ENCODE results near the gene RNF39. TPM values are rescaled to one million over a fixed set of nuclear protein-coding genes. Genes with fewer than 3 reads are reported as not detected.

RNF39 gene
- total and polyA plus RNA-seq, 4 donors, result 1.0 to 2.3 (median 1.3) TPM; not detected in 1

DNA sequence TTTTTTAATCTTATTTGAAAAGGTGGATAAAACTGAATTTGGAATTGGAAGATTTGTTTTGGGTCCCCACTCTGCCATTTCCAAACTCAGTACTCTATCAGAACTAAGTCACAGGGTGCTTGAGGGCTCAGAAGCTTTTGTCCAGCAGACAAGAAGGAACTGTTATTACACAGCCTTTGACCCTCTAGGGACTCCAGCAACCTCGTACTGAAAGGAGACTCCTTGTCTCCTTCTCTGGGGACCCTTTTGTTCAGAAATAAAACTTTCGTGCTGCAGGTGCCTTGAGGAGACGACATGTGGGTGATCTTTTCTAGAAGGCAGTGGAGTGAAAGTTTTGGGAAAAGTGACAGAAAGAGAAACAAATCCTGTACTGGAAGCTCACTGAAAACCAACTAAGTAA lies 21.9 kb downstream of the RNF39 start:
- H3K4me1 ChIP-seq (ENCODE audit: control insufficient read depth in 5 of 5, insufficient read depth in 5 of 5, low read length in 5 of 5), result no peaks in the 10 kb centered on the region
- H3K27me3 ChIP-seq (ENCODE audit: control insufficient read depth in 3 of 3, insufficient read depth in 3 of 3, low read length in 2 of 3), result no peaks in the 10 kb centered on the region
- ATAC-seq (ENCODE audit: insufficient read depth, low FRiP score), result no peak
- H3K9ac ChIP-seq (ENCODE audit: insufficient read depth in 1 of 2, low read length in 2 of 2), result no peak overlapping the region
- TF ChIP-seq, protein P1, sequence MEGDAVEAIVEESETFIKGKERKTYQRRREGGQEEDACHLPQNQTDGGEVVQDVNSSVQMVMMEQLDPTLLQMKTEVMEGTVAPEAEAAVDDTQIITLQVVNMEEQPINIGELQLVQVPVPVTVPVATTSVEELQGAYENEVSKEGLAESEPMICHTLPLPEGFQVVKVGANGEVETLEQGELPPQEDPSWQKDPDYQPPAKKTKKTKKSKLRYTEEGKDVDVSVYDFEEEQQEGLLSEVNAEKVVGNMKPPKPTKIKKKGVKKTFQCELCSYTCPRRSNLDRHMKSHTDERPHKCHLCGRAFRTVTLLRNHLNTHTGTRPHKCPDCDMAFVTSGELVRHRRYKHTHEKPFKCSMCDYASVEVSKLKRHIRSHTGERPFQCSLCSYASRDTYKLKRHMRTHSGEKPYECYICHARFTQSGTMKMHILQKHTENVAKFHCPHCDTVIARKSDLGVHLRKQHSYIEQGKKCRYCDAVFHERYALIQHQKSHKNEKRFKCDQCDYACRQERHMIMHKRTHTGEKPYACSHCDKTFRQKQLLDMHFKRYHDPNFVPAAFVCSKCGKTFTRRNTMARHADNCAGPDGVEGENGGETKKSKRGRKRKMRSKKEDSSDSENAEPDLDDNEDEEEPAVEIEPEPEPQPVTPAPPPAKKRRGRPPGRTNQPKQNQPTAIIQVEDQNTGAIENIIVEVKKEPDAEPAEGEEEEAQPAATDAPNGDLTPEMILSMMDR (IDR thresholded peaks at IDR 0.05; ENCODE audit: control extremely low read depth, extremely low read depth), result no peak
- 92 to 93% methylated on average over 3 of the region's 3 CpGs for WGBS, 2 donors
- H3K36me3 ChIP-seq (ENCODE audit: control insufficient read depth in 4 of 4, insufficient read depth in 4 of 4, low read length in 4 of 4), result peaks cover 0 to 7% (median 3%) of the 10 kb centered on the region in 4 donors
- no peak overlapping the region for H3K27ac ChIP-seq (ENCODE audit: low read depth in 1 of 2, low read length in 1 of 2)
- no peaks in the 10 kb centered on the region for H3K9me3 ChIP-seq (ENCODE audit: control insufficient read depth in 4 of 4, insufficient read depth in 3 of 4, low read length in 3 of 4)
- no peak overlapping the region for H3K4me3 ChIP-seq
- DNase-seq, result no peak

DNA sequence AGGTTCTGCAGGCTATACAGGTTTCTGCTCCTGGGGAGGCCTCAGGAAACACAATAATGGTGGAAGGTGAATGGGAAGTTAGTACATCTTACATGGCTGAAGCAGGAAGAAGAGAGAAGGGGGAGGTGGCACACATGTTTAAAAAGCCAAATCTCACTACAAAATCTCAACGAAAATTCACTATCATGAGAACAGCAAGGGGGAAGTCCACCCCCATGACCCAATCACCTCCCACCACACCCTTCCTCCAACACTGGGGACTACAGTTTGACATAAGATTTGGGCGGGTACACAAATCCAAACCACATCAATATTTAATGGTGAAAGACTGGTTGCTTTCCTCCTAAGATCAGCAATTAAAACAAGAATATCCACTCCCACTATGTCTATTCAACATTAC lies 28.3 kb downstream of the RNF39 start:
- Histone ChIP-seq H3K9ac (ENCODE audit: insufficient read depth in 1 of 2, low read length in 2 of 2) (no peak overlapping the region), H3K4me1 (ENCODE audit: control insufficient read depth in 5 of 5, insufficient read depth in 5 of 5, low read length in 5 of 5) (peaks cover 0 to 5% (median 0%) of the 10 kb centered on the region in 5 donors), H3K36me3 (ENCODE audit: control insufficient read depth in 4 of 4, insufficient read depth in 4 of 4, low read length in 4 of 4) (no peaks in the 10 kb centered on the region), H3K9me3 (ENCODE audit: control insufficient read depth in 4 of 4, insufficient read depth in 3 of 4, low read length in 3 of 4) (peaks cover 0 to 1% (median 0%) of the 10 kb centered on the region in 4 donors), H3K27me3 (ENCODE audit: control insufficient read depth in 3 of 3, insufficient read depth in 3 of 3, low read length in 2 of 3) (no peaks in the 10 kb centered on the region), H3K27ac (ENCODE audit: low read depth in 1 of 2, low read length in 1 of 2) (no peak overlapping the region), H3K4me3 (no peak overlapping the region)
- WGBS, 2 donors, result 54 to 65% methylated on average over 2 of the region's 2 CpGs
- TF ChIP-seq, protein P1 (IDR thresholded peaks at IDR 0.05; ENCODE audit: control extremely low read depth, extremely low read depth), result no peak
- DNase-seq (no peak), ATAC-seq (ENCODE audit: insufficient read depth, low FRiP score) (no peak)

GRCh38 chr6:30044630-30045029 lies 30.9 kb downstream of the RNF39 start:
- Histone ChIP-seq H3K27ac (ENCODE audit: low read depth in 1 of 2, low read length in 1 of 2) (no peak overlapping the region), H3K36me3 (ENCODE audit: control insufficient read depth in 4 of 4, insufficient read depth in 4 of 4, low read length in 4 of 4) (no peaks in the 10 kb centered on the region), H3K4me3 (no peak overlapping the region), H3K27me3 (ENCODE audit: control insufficient read depth in 3 of 3, insufficient read depth in 3 of 3, low read length in 2 of 3) (no peaks in the 10 kb centered on the region), H3K4me1 (ENCODE audit: control insufficient read depth in 5 of 5, insufficient read depth in 5 of 5, low read length in 5 of 5) (peaks cover 0 to 5% (median 0%) of the 10 kb centered on the region in 5 donors), H3K9ac (ENCODE audit: insufficient read depth in 1 of 2, low read length in 2 of 2) (no peak overlapping the region), H3K9me3 (ENCODE audit: control insufficient read depth in 4 of 4, insufficient read depth in 3 of 4, low read length in 3 of 4) (peaks cover 0 to 1% (median 0%) of the 10 kb centered on the region in 4 donors)
- no peak for ATAC-seq (ENCODE audit: insufficient read depth, low FRiP score)
- TF ChIP-seq, protein P1 (IDR thresholded peaks at IDR 0.05; ENCODE audit: control extremely low read depth, extremely low read depth), result no peak
- DNase-seq, result no peak
- WGBS, 2 donors, result 60 to 77% methylated on average over 2 of the region's 2 CpGs

DNA sequence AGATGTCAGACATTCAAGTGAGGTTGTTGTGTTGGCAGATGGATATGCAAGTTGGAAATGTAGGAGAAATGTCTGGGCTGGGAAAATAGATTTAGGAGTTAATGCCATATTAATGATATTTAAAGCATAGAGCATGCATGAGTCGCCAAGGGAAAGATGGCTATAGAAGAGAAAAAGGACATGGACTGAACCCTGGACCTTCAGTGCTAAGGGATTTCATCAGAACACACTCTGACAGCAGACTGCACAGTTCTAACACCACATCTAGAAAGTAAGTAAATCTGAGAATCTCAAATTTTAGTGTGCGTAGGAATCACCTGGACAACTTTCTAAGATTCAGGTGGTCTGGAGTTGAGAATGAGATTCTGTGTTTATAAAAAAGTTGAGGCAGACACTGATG lies 31.8 kb downstream of the RNF39 start:
- ATAC-seq (ENCODE audit: insufficient read depth, low FRiP score), result no peak
- no peak for DNase-seq
- H3K27me3 ChIP-seq (ENCODE audit: control insufficient read depth in 3 of 3, insufficient read depth in 3 of 3, low read length in 2 of 3), result no peaks in the 10 kb centered on the region
- 95 to 98% methylated on average over 2 of the region's 2 CpGs for WGBS, 2 donors
- H3K4me3 ChIP-seq, result no peak overlapping the region
- no peak overlapping the region for H3K27ac ChIP-seq (ENCODE audit: low read depth in 1 of 2, low read length in 1 of 2)
- peaks cover 0 to 1% (median 0%) of the 10 kb centered on the region in 4 donors for H3K9me3 ChIP-seq (ENCODE audit: control insufficient read depth in 4 of 4, insufficient read depth in 3 of 4, low read length in 3 of 4)
- no peaks in the 10 kb centered on the region for H3K36me3 ChIP-seq (ENCODE audit: control insufficient read depth in 4 of 4, insufficient read depth in 4 of 4, low read length in 4 of 4)
- H3K4me1 ChIP-seq (ENCODE audit: control insufficient read depth in 5 of 5, insufficient read depth in 5 of 5, low read length in 5 of 5), result peaks cover 0 to 5% (median 0%) of the 10 kb centered on the region in 5 donors
- TF ChIP-seq, protein P1 (IDR thresholded peaks at IDR 0.05; ENCODE audit: control extremely low read depth, extremely low read depth), result no peak
- H3K9ac ChIP-seq (ENCODE audit: insufficient read depth in 1 of 2, low read length in 2 of 2), result no peak overlapping the region

Measured in lung (tissue), 12 donors.